IPS-18c (cell line): ENCODE data around the gene BSPRY.
"Not testable (repeated sequence)": the region's sequence is repeated elsewhere in the genome, so short reads cannot be mapped to it uniquely, and the experiment has no call there.

ENCODE experiments used
- H3K4me3 ChIP-seq: 2 replicates; pipeline ENCODE4 v1.7.0; 2013; ENCODE audit warnings: low read depth, mild to moderate bottlenecking, low read length, moderate library complexity; ENCODE audit not compliant: insufficient read depth
- H3K9me3 ChIP-seq: one replicate; pipeline ENCODE4 v1.6.1; 2013; ENCODE audit warnings: mild to moderate bottlenecking, low read length, moderate library complexity; ENCODE audit not compliant: control insufficient read depth, insufficient read depth

The BSPRY gene

GRCh38 chr9:113360242-113360842 lies 11.0 kb downstream of the BSPRY start:
- Histone ChIP-seq H3K9me3 (no peaks in the 10 kb centered on the region), H3K4me3 (no peak overlapping the region)

DNA sequence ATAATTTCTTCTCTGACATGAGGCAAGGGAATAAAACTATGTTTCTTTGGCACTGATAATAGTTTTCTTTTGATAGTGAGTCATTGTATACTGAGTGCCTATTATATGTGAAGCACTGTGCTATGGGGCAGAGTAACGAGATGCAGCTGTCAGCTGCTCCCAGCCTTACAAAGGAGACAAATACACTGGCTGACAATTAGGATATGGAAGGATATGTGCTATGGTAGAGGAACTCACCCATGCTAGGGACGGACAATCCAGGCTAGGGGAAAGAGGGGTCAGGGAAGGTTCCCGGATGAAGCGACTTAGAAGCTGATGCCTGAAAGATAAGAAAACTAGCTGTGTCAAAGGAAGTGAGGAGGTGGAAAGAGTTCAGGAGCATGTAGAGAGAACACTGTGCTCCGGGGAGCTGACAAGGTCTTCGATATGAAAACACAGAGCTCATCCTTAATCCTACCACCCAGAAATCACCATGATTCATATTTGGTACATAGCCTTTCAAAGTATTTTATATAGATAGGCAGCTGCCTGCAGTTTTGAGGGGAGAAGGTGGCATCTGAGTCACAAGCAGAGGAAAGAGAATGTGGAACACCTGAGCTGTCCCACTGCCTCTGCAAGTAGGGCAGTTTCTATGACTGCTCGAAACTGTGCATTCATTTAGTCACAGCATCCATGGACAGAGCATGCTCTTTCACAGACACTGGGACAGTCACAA lies 12.1 kb downstream of the BSPRY start:
- no peaks in the 10 kb centered on the region for H3K9me3 ChIP-seq

DNA sequence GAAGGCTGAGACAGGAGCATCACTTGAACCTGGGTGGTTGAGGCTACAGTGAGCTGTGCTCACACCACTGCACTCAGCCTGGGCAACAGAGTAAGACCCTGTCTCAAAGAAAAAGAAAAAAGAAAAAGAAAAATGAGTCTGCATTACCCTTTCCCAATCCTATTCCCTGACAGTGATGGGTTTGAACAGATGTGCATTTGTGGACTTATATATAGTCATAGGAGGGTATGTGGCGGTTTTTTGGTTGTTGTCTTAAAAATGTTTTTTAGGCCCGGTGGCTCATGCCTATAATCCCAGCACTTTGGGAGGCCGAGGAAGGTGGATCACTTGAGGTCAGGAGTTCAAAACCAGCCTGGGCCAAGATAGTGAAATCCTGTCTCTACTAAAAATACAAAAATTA lies 14.0 kb downstream of the BSPRY start:
- no peak overlapping the region for H3K4me3 ChIP-seq
- no peaks in the 10 kb centered on the region for H3K9me3 ChIP-seq

More for the DNA sequence above, 12.1 kb downstream of the BSPRY start:
- H3K4me3 ChIP-seq: no peak overlapping the region

GRCh38 chr9:113364951-113365350 lies 15.6 kb downstream of the BSPRY start:
- no peaks in the 10 kb centered on the region for H3K9me3 ChIP-seq
- H3K4me3 ChIP-seq: no peak overlapping the region

GRCh38 chr9:113365652-113366051 lies 16.3 kb downstream of the BSPRY start:
- H3K9me3 ChIP-seq, H3K4me3 ChIP-seq: not testable (repeated sequence)

DNA sequence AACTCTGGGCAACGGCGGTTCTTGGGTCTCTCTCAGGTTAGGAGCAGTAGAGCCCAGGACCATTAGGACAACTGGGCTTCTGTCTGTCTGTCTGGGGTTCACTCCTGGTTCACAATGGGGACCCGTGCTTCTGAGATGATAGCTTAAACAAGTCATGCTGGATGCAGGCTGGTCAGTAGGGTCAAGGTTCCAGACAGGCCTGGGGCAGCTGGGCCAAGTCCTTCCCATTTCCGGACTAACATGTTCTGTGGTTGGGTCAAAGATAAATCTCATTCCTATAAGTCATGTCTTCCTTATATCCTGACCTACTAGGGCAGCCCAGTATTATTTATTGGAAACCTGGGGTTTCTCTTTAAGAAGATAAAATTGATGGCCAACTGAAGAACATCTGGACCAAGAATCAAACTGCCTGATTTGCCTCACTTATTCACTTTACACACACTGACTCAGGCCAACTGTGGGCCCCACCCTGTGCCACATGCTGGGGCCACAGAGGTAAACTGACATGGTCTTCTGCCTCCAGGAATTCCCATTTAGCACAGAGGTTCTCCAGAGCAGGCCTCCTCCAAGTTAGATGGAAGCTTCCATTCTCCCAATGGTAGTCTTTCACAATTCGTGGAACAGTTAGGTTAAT lies 19.1 kb downstream of the BSPRY start:
- H3K9me3 ChIP-seq: no peaks in the 10 kb centered on the region
- H3K4me3 ChIP-seq: no peak overlapping the region

GRCh38 chr9:113368982-113369854 lies 19.9 kb downstream of the BSPRY start:
- no peak overlapping the region for H3K4me3 ChIP-seq
- H3K9me3 ChIP-seq: no peaks in the 10 kb centered on the region

DNA sequence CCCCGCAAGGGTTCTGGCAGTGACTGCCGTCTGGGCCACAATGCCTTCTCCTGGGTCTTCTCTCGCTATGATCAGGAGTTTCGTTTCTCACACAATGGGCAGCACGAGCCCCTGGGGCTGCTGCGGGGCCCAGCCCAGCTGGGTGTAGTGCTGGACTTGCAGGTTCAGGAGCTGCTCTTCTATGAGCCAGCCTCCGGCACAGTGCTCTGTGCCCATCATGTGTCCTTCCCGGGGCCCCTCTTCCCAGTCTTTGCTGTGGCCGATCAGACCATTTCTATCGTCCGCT lies 20.5 kb downstream of the BSPRY start:
- Histone ChIP-seq H3K9me3 (no peaks in the 10 kb centered on the region), H3K4me3 (no peak overlapping the region)

GRCh38 chr9:113370806-113371325 lies 21.5 kb downstream of the BSPRY start:
- Histone ChIP-seq H3K9me3 (no peaks in the 10 kb centered on the region), H3K4me3 (no peak overlapping the region)

- H3K4me3 ChIP-seq: no peak overlapping the region
- H3K9me3 ChIP-seq: no peaks in the 10 kb centered on the region
Observed at GRCh38 chr9:113372059-113372458, 22.7 kb downstream of the BSPRY start.

GRCh38 chr9:113373256-113373655 lies 23.9 kb downstream of the BSPRY start:
- no peaks in the 10 kb centered on the region for H3K9me3 ChIP-seq

GRCh38 chr9:113373676-113374392 lies 24.5 kb downstream of the BSPRY start:
- H3K4me3 ChIP-seq: no peak overlapping the region
- H3K9me3 ChIP-seq: no peaks in the 10 kb centered on the region

More at GRCh38 chr9:113373256-113373655, 23.9 kb downstream of the BSPRY start:
- no peak overlapping the region for H3K4me3 ChIP-seq

- H3K4me3 ChIP-seq: no peak overlapping the region
- no peaks in the 10 kb centered on the region for H3K9me3 ChIP-seq
Observed at GRCh38 chr9:113375057-113376023, 26.0 kb downstream of the BSPRY start.

GRCh38 chr9:113376634-113377567 lies 27.6 kb downstream of the BSPRY start, which contains the start of gene HDHD3:
Gene HDHD3, minus strand, starts transcription at chr9:113376986. Its CDS starts 2,632 bp downstream, at chr9:113374354.
- no peaks in the 10 kb centered on the region for H3K9me3 ChIP-seq
- peak within 1 kb of the TSS; percentile 84 for H3K4me3 ChIP-seq
